ENCODE results near the gene FIBCD1. TPM values are rescaled to one million over a fixed set of nuclear protein-coding genes. Genes with fewer than 3 reads are reported as not detected.

Gene FIBCD1
- total RNA-seq, 2 experiments from 2014 or later, result not detected

DNA sequence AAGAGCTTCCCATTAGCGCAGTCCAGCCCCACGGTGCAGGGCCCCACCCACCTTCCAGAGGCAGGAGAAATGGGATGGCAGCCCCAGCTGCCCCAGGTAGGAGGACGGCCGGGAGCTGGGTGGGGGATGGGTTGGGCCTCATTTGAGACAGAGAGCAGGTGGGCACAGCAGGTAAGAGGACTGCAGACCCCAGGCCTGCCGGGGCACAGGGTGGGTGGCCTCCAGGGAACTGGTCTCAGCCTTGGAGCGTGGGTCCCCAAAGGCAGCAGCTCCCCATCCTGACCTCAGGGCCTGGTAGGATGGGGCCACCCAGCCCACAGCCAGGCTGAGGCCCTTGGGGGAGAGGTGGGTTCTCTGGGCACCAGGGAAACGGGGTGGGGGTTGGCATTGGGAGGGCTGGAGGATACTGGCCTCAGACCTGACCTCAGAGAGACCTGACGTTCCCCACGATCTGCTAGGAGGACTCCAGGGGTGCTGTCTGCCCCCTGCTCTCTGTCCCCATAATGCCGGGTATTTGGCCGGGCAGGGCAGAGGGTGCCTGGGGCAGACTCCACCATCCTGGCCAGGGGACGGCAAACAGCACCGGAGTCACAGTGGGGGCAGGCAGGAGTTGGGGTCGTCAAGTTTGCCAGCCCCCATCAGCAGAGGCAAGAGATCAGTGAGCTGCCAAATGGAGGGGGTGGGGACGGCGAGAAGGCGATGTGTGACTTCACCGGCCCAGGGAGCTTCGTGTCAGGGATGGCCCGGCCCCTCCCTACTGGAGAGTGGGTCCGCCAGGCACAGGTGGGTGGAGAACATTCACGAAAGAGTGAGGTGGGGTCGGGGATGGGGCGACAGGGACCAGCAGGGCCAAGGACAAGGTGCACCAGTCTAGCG, 35.6 kb downstream of the FIBCD1 start:
- no peak overlapping the region for H3K4me2 ChIP-seq (ENCODE audit: low read length)
- H2AFZ ChIP-seq (ENCODE audit: low read length), result no peak overlapping the region
- intact Hi-C loops (cut with micrococcal nuclease; ENCODE audit: unreplicated experiment), result no loop called here
- H3K4me3 ChIP-seq (ENCODE audit: low read depth, low read length, poor library complexity, severe bottlenecking), result no peak overlapping the region
- no peaks in the 10 kb centered on the region for H3K9me2 ChIP-seq (ENCODE audit: insufficient read depth, low read length)
- no peaks in the 10 kb centered on the region for H3K79me2 ChIP-seq (ENCODE audit: insufficient read depth, low read depth, low read length)
- no peaks in the 10 kb centered on the region for H3K36me3 ChIP-seq (ENCODE audit: insufficient read depth, low read length)
- H3K9me3 ChIP-seq (ENCODE audit: low read length), result no peaks in the 10 kb centered on the region
- TF ChIP-seq EZH2phosphoT487 (IDR thresholded peaks at IDR 0.05; ENCODE audit: borderline replicate concordance, low read depth, low read length), result no peak
- TF ChIP-seq, protein P1, sequence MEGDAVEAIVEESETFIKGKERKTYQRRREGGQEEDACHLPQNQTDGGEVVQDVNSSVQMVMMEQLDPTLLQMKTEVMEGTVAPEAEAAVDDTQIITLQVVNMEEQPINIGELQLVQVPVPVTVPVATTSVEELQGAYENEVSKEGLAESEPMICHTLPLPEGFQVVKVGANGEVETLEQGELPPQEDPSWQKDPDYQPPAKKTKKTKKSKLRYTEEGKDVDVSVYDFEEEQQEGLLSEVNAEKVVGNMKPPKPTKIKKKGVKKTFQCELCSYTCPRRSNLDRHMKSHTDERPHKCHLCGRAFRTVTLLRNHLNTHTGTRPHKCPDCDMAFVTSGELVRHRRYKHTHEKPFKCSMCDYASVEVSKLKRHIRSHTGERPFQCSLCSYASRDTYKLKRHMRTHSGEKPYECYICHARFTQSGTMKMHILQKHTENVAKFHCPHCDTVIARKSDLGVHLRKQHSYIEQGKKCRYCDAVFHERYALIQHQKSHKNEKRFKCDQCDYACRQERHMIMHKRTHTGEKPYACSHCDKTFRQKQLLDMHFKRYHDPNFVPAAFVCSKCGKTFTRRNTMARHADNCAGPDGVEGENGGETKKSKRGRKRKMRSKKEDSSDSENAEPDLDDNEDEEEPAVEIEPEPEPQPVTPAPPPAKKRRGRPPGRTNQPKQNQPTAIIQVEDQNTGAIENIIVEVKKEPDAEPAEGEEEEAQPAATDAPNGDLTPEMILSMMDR (conservative IDR thresholded peaks at IDR 0.05; ENCODE audit: low read length), result no peak
- POLR2A ChIA-PET, result no interaction called here
- no peak overlapping the region for H3K27ac ChIP-seq (ENCODE audit: low read depth, low read length, poor library complexity, severe bottlenecking)
- no peaks in the 10 kb centered on the region for H4K20me1 ChIP-seq (ENCODE audit: insufficient read depth, low read length)
- CTCF ChIA-PET (ENCODE audit: unreplicated experiment), result no interaction called here
- DNase-seq (ENCODE audit: low spot score), result no peak
- no peaks in the 10 kb centered on the region for H3K4me1 ChIP-seq (ENCODE audit: insufficient read depth, low read length, poor library complexity, severe bottlenecking)
- no TSS peak for BruUV-seq (replicated peaks)

DNA sequence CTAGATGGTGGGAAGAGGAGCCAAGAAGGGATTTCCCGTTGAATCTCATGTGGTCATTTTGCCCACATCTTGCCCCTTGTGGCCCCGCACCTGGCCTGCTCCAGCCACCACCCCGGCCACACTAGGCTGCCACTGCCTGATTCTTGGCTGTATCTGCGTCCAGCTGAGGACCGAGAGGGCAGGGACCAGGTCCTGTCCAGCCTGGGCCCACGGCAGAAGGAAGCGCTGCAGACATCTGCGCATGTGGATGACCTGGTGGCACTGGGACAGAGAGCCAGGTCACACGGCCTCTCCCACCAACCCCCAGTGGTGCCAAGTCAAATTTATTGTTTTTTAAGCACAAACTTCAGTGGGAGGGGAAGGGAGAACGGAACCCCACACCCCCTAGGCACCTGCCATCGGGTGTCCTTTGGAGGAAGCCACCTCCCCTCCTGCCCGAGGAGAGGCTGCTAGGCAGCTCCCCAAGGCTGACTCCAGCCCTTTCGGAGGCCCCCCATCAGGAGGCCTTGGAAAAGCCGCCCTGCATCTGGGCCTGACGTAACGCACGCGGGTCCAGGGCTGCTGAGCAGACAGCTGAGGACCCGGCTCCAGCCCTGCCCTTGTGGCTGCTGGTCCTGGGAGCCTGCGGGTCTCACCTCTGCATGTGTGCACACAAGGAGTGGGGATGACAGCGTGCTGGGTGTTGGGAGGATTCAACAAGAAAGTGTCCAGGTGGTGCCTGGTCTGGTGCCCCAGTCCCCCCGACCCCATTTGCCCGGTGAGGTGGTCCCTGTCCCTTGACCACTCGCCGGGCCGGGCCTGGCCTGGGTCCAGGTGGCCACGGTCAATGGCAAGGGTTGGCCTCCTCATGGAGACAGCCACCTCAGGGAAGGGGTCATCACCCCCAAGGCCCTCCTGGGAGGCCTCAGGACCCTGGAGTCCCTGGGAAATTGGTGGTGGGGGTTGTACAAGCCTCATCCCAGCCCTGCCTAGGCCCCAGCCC, 36.6 kb downstream of the FIBCD1 start:
- Histone ChIP-seq H3K4me2 (ENCODE audit: low read length) (no peak overlapping the region), H3K79me2 (ENCODE audit: insufficient read depth, low read depth, low read length) (no peaks in the 10 kb centered on the region), H3K4me3 (ENCODE audit: low read depth, low read length, poor library complexity, severe bottlenecking) (no peak overlapping the region), H3K9me3 (ENCODE audit: low read length) (no peaks in the 10 kb centered on the region), H4K20me1 (ENCODE audit: insufficient read depth, low read length) (no peaks in the 10 kb centered on the region), H3K36me3 (ENCODE audit: insufficient read depth, low read length) (no peaks in the 10 kb centered on the region), H3K4me1 (ENCODE audit: insufficient read depth, low read length, poor library complexity, severe bottlenecking) (no peaks in the 10 kb centered on the region), H3K9me2 (ENCODE audit: insufficient read depth, low read length) (no peaks in the 10 kb centered on the region), H3K27ac (ENCODE audit: low read depth, low read length, poor library complexity, severe bottlenecking) (no peak overlapping the region), H2AFZ (ENCODE audit: low read length) (no peak overlapping the region)
- intact Hi-C loops (cut with micrococcal nuclease; ENCODE audit: unreplicated experiment), result no loop called here
- POLR2A ChIA-PET, result no interaction called here
- no peak for DNase-seq (ENCODE audit: low spot score)
- CTCF ChIA-PET (ENCODE audit: unreplicated experiment), result no interaction called here
- TF ChIP-seq EZH2phosphoT487 (IDR thresholded peaks at IDR 0.05; ENCODE audit: borderline replicate concordance, low read depth, low read length), result no peak
- TF ChIP-seq, protein P1 (conservative IDR thresholded peaks at IDR 0.05; ENCODE audit: low read length), result no peak
- BruUV-seq (replicated peaks), result no TSS peak

Measured in OCI-LY7 (cell line).